ENCODE data around the gene DENND4B.
"Not testable (repeated sequence)": the region's sequence is repeated elsewhere in the genome, so short reads cannot be mapped to it uniquely, and the experiment has no call there.

- TF ChIP-seq CTCF, POLR2A (IDR thresholded peaks at IDR 0.05): not testable (repeated sequence)
These were observed 55.5 kb downstream of the DENND4B start for GRCh38 chr1:153891042-153891441.

All from right lobe of liver (tissue), 4 donors.